H7 (cell line): Measurements from ENCODE around the gene HMCES. TPM values are rescaled to one million over a fixed set of nuclear protein-coding genes. Genes with fewer than 3 reads are reported as not detected.

Experiments
- DNase-seq: peaks from one replicate; pipeline ENCODE4 v3.0.0; 2012
- H3K27me3 ChIP-seq: 2 replicates; pipeline ENCODE4 v1.6.0; 2011; ENCODE audit warnings: mild to moderate bottlenecking, low read length; ENCODE audit not compliant: control insufficient read depth, insufficient read depth
- H3K36me3 ChIP-seq: replicated peaks from 2 replicates; pipeline ENCODE4 v1.5.1; 2011; ENCODE audit warnings: low read length; ENCODE audit not compliant: control insufficient read depth, insufficient read depth
- H3K4me3 ChIP-seq: 2 replicates; pipeline ENCODE4 v1.5.1; 2011; ENCODE audit warnings: low read depth, mild to moderate bottlenecking, control low read depth, low read length, moderate library complexity; ENCODE audit not compliant: insufficient read depth
- total RNA-seq: library from RNA; depleted of rRNA; stranded (reverse); fragments of >200 nt; shearing (Covaris generic); gene quantifications from 2 replicates; pipeline ENCODE4 v1.2.3, GENCODE V29; 2014

The HMCES gene
- total RNA-seq, 1 experiment from 2014 or later, result 28.1 TPM

- no peaks in the 10 kb centered on the region for H3K27me3 ChIP-seq
- DNase-seq, result peak; percentile 73
- H3K4me3 ChIP-seq, result peak overlapping the region; percentile 93
- peaks cover 2% of the 10 kb centered on the region; the same call in 1 of the 2 replicates for H3K36me3 ChIP-seq
Observed at GRCh38 chr3:129317014-129317771, 38.5 kb downstream of the HMCES start.

- H3K27me3 ChIP-seq, result no peaks in the 10 kb centered on the region
- peaks cover 2% of the 10 kb centered on the region; the same call in 1 of the 2 replicates for H3K36me3 ChIP-seq
- no peak overlapping the region for H3K4me3 ChIP-seq
- peak; percentile 30 for DNase-seq
Observed at GRCh38 chr3:129317848-129318247, 39.2 kb downstream of the HMCES start.

- Histone ChIP-seq H3K27me3 (no peaks in the 10 kb centered on the region), H3K4me3 (no peak overlapping the region), H3K36me3 (peaks cover 2% of the 10 kb centered on the region; the same call in 1 of the 2 replicates)
- DNase-seq, result peak; percentile 66
Observed at GRCh38 chr3:129318921-129319320, 40.3 kb downstream of the HMCES start.

- Histone ChIP-seq H3K4me3 (no peak overlapping the region), H3K36me3 (peaks cover 2% of the 10 kb centered on the region; the same call in 1 of the 2 replicates), H3K27me3 (no peaks in the 10 kb centered on the region)
- peak; percentile 40 for DNase-seq
Observed at GRCh38 chr3:129320261-129320660, 41.6 kb downstream of the HMCES start.

GRCh38 chr3:129320825-129321487 is 42.3 kb downstream of the HMCES start:
- DNase-seq, result peak; percentile 22

GRCh38 chr3:129321887-129322286 is 43.2 kb downstream of the HMCES start:
- DNase-seq, result no peak
- Histone ChIP-seq H3K4me3 (no peak overlapping the region), H3K27me3 (no peaks in the 10 kb centered on the region), H3K36me3 (peaks cover 2% of the 10 kb centered on the region; the same call in 1 of the 2 replicates)

More at GRCh38 chr3:129320825-129321487, 42.3 kb downstream of the HMCES start:
- H3K4me3 ChIP-seq, result no peak overlapping the region
- peaks cover 2% of the 10 kb centered on the region; the same call in 1 of the 2 replicates for H3K36me3 ChIP-seq
- H3K27me3 ChIP-seq, result no peaks in the 10 kb centered on the region

GRCh38 chr3:129323651-129324294 is 45.1 kb downstream of the HMCES start:
- no peaks in the 10 kb centered on the region for H3K27me3 ChIP-seq
- peaks cover 2% of the 10 kb centered on the region; the same call in 1 of the 2 replicates for H3K36me3 ChIP-seq
- no peak overlapping the region for H3K4me3 ChIP-seq
- DNase-seq, result peak; percentile 62

GRCh38 chr3:129324855-129325254 is 46.2 kb downstream of the HMCES start:
- Histone ChIP-seq H3K27me3 (no peaks in the 10 kb centered on the region), H3K4me3 (no peak overlapping the region), H3K36me3 (peaks cover 2% of the 10 kb centered on the region; the same call in 1 of the 2 replicates)
- DNase-seq, result no peak

- peaks cover 2% of the 10 kb centered on the region; the same call in 1 of the 2 replicates for H3K36me3 ChIP-seq
- no peak for DNase-seq
- no peaks in the 10 kb centered on the region for H3K27me3 ChIP-seq
- no peak overlapping the region for H3K4me3 ChIP-seq
Observed at GRCh38 chr3:129325383-129325782, 46.7 kb downstream of the HMCES start.

GRCh38 chr3:129326138-129326537 is 47.5 kb downstream of the HMCES start:
- no peaks in the 10 kb centered on the region for H3K27me3 ChIP-seq
- DNase-seq, result no peak
- no peaks in the 10 kb centered on the region; the same call in 1 of the 2 replicates for H3K36me3 ChIP-seq
- no peak overlapping the region for H3K4me3 ChIP-seq

- no peak for DNase-seq
- Histone ChIP-seq H3K36me3 (no peaks in the 10 kb centered on the region; the same call in 1 of the 2 replicates), H3K4me3 (no peak overlapping the region), H3K27me3 (no peaks in the 10 kb centered on the region)
Observed at GRCh38 chr3:129326595-129326994, 47.9 kb downstream of the HMCES start.

- DNase-seq, result no peak
Observed at GRCh38 chr3:129327510-129327909, 48.8 kb downstream of the HMCES start.

GRCh38 chr3:129329858-129330257 is 51.2 kb downstream of the HMCES start:
- Histone ChIP-seq H3K27me3 (no peaks in the 10 kb centered on the region), H3K36me3 (no peaks in the 10 kb centered on the region), H3K4me3 (no peak overlapping the region)
- DNase-seq, result no peak

More at GRCh38 chr3:129327510-129327909, 48.8 kb downstream of the HMCES start:
- H3K36me3 ChIP-seq, result no peaks in the 10 kb centered on the region; the same call in 1 of the 2 replicates
- no peak overlapping the region for H3K4me3 ChIP-seq
- H3K27me3 ChIP-seq, result no peaks in the 10 kb centered on the region

GRCh38 chr3:129330409-129330808 is 51.7 kb downstream of the HMCES start:
- H3K4me3 ChIP-seq, result no peak overlapping the region
- no peaks in the 10 kb centered on the region for H3K27me3 ChIP-seq
- H3K36me3 ChIP-seq, result no peaks in the 10 kb centered on the region
- no peak for DNase-seq
